ENCODE data around the gene SEC14L5.

SEC14L5 gene

DNA sequence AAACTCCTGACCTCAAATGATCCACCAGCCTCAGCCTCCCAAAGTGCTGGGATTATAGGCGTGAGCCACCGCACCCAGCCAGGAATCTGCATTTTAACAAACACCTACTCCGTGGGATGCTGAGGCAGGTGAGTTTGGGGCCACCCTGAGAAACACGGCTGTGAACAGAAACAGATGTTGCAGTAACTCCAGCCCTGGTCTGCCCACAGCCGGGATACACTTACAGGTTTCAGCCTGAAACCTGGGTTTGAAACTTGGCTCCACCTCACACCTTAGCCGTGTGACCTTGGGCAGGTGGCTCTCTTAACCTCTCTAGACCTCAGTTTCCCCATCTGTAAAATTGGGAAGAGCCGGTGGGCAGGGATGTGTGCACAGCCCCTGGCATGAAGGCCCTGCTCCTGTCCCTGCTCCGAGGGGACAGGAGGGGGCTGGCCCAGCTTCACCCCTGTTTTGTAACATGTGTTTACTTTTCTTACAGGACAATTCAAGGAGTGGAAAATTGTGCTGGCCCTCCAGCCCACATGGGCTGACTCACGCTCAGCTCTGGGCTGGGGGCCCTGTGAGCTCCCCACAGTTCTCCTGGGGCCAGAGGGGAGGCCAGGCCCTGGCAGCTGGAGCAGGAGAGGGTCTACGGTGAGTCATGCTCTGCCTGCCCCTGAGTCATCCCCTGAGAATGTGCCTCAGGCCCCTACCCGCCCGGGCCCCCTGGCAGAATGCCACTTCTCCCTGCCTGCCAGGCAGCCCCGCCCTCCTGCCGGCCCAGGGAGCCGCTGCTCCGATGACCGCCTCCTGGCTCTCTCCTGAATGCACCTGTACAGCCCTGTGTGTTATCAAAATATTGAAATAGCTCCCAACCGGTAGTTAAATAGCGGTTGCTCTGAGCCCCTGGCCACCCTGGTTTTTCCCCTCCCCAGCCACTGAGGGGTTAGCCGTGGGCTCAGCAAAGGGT is 13.5 kb upstream of the SEC14L5 start:
- peaks cover 5% of the 10 kb centered on the region; the same call in 1 of the 2 replicates for H3K27me3 ChIP-seq (ENCODE audit: low read depth, low read length)
- no peaks in the 10 kb centered on the region for H3K36me3 ChIP-seq (replicated peaks; ENCODE audit: low read depth, low read length)
- no peak overlapping the region for H3K4me3 ChIP-seq (ENCODE audit: low read length)
- no peak overlapping the region for H3K4me2 ChIP-seq (ENCODE audit: low read length)
- H3K27ac ChIP-seq (ENCODE audit: low read length): no peak overlapping the region
- no peaks in the 10 kb centered on the region for H3K9me3 ChIP-seq (ENCODE audit: insufficient read depth, low read length)
- H3K4me1 ChIP-seq (ENCODE audit: low read length): peaks cover 6% of the 10 kb centered on the region; the same call in 1 of the 2 replicates
- TF ChIP-seq CTCF (IDR thresholded peaks at IDR 0.05; ENCODE audit: low read depth, low read length) (no peak), EZH2phosphoT487 (IDR thresholded peaks at IDR 0.05; ENCODE audit: low read depth) (no peak)
- no peak overlapping the region for H3K9ac ChIP-seq (ENCODE audit: low read length)
- no peaks in the 10 kb centered on the region for H4K20me1 ChIP-seq (ENCODE audit: insufficient read depth, low read length)
- no peak overlapping the region for H2AFZ ChIP-seq (ENCODE audit: low read depth, low read length)
- H3K79me2 ChIP-seq (ENCODE audit: low read length): no peaks in the 10 kb centered on the region

GRCh38 chr16:4945560-4946502 is 12.3 kb upstream of the SEC14L5 start:
- Histone ChIP-seq H3K27ac (ENCODE audit: low read length) (no peak overlapping the region), H3K79me2 (ENCODE audit: low read length) (no peaks in the 10 kb centered on the region), H3K9me3 (ENCODE audit: insufficient read depth, low read length) (no peaks in the 10 kb centered on the region), H3K4me3 (ENCODE audit: low read length) (no peak overlapping the region), H3K36me3 (replicated peaks; ENCODE audit: low read depth, low read length) (no peaks in the 10 kb centered on the region), H3K9ac (ENCODE audit: low read length) (no peak overlapping the region), H2AFZ (ENCODE audit: low read depth, low read length) (no peak overlapping the region), H4K20me1 (ENCODE audit: insufficient read depth, low read length) (no peaks in the 10 kb centered on the region), H3K4me2 (ENCODE audit: low read length) (no peak overlapping the region), H3K27me3 (ENCODE audit: low read depth, low read length) (peaks cover 5% of the 10 kb centered on the region; the same call in 1 of the 2 replicates), H3K4me1 (ENCODE audit: low read length) (peaks cover 6% of the 10 kb centered on the region; the same call in 1 of the 2 replicates)
- no peak for TF ChIP-seq EZH2phosphoT487 (IDR thresholded peaks at IDR 0.05; ENCODE audit: low read depth)
- TF ChIP-seq CTCF (IDR thresholded peaks at IDR 0.05; ENCODE audit: low read depth, low read length): no peak

- H2AFZ ChIP-seq (ENCODE audit: low read depth, low read length): no peak overlapping the region
- H4K20me1 ChIP-seq (ENCODE audit: insufficient read depth, low read length): no peaks in the 10 kb centered on the region
- H3K27me3 ChIP-seq (ENCODE audit: low read depth, low read length): peaks cover 5% of the 10 kb centered on the region; the same call in 1 of the 2 replicates
- H3K9ac ChIP-seq (ENCODE audit: low read length): no peak overlapping the region
- no peaks in the 10 kb centered on the region for H3K79me2 ChIP-seq (ENCODE audit: low read length)
- H3K9me3 ChIP-seq (ENCODE audit: insufficient read depth, low read length): no peaks in the 10 kb centered on the region
- no peak overlapping the region for H3K4me2 ChIP-seq (ENCODE audit: low read length)
- H3K27ac ChIP-seq (ENCODE audit: low read length): no peak overlapping the region
- TF ChIP-seq CTCF (IDR thresholded peaks at IDR 0.05; ENCODE audit: low read depth, low read length): no peak
- no peak for TF ChIP-seq EZH2phosphoT487 (IDR thresholded peaks at IDR 0.05; ENCODE audit: low read depth)
- H3K4me1 ChIP-seq (ENCODE audit: low read length): peaks cover 6% of the 10 kb centered on the region; the same call in 1 of the 2 replicates
- H3K36me3 ChIP-seq (replicated peaks; ENCODE audit: low read depth, low read length): no peaks in the 10 kb centered on the region
- H3K4me3 ChIP-seq (ENCODE audit: low read length): no peak overlapping the region
These were observed 11.2 kb upstream of the SEC14L5 start for GRCh38 chr16:4946917-4947316.

Measured in OCI-LY3 (cell line).